IMR-90 (cell line): ENCODE measurements around the gene INHBC. TPM values are rescaled to one million over a fixed set of nuclear protein-coding genes. Genes with fewer than 3 reads are reported as not detected.

Experiments
- ATAC-seq: fragments of 200-7000 bp; cut with Tn5 transposase; 2 replicates; pipeline ENCODE4 v1.9.1; 2020; ENCODE audit warnings: low read depth, mild to moderate bottlenecking, moderate library complexity
- BruUV-seq: library from RNA; stranded (reverse); fragments of 400-500 nt; replicated peaks from 2 replicates; lab custom pipeline; 2021; lab: Mats Ljungman, UMichigan
- CTCF ChIA-PET: fragments of 300-600 bp; formaldehyde crosslinking; extraction: SDS; loops from one replicate; lab custom pipeline; 2021; ENCODE audit warnings: antibody characterized with exemption; lab: Yijun Ruan, JAX
- POLR2A ChIA-PET: fragments of 300-600 bp; sonication (Branson Sonifier 250); formaldehyde crosslinking; loops from one replicate; lab custom pipeline; 2022; ENCODE audit warnings: antibody characterized with exemption; ENCODE audit not compliant: unreplicated experiment; lab: Charles Lee
- DNase-seq: peaks from one replicate; pipeline ENCODE4 v3.0.0; 2013
- H2AFZ ChIP-seq: replicated peaks from 2 replicates; pipeline ENCODE3; 2013; ENCODE audit warnings: low read length, mild to moderate bottlenecking; ENCODE audit not compliant: poor library complexity
- H2AK5ac ChIP-seq: 2 replicates; pipeline ENCODE4 v1.6.1; 2013; ENCODE audit warnings: low read depth, low read length, inconsistent platforms
- H2AK9ac ChIP-seq: replicated peaks from 2 replicates; pipeline ENCODE3; 2013; ENCODE audit warnings: mild to moderate bottlenecking, low read depth, low read length, moderate library complexity; ENCODE audit not compliant: poor library complexity
- H2BK120ac ChIP-seq: 2 replicates; pipeline ENCODE4 v1.6.1; 2013; ENCODE audit warnings: low read depth, low read length, inconsistent platforms
- H2BK15ac ChIP-seq: 3 replicates; pipeline ENCODE4 v1.6.1; 2013; ENCODE audit warnings: low read depth, low read length, inconsistent platforms
- H2BK20ac ChIP-seq: 2 replicates; pipeline ENCODE4 v1.6.1; 2013; ENCODE audit warnings: low read depth, mild to moderate bottlenecking, inconsistent platforms, low read length, moderate library complexity
- H2BK5ac ChIP-seq: 2 replicates; pipeline ENCODE4 v1.6.1; 2013; ENCODE audit warnings: mild to moderate bottlenecking, low read depth, low read length, inconsistent platforms; ENCODE audit not compliant: poor library complexity, severe bottlenecking
- H3K14ac ChIP-seq: replicated peaks from 2 replicates; pipeline ENCODE4 v1.6.1; 2013; ENCODE audit warnings: low read depth, low read length, inconsistent platforms
- H3K18ac ChIP-seq: 2 replicates; pipeline ENCODE4 v1.6.1; 2013; ENCODE audit warnings: low read depth, low read length, control low read depth
- H3K23ac ChIP-seq: 2 replicates; pipeline ENCODE4 v1.6.1; 2013; ENCODE audit warnings: low read depth, low read length, inconsistent platforms
- H3K27ac ChIP-seq: 2 replicates; pipeline ENCODE4 v1.5.1; 2013; ENCODE audit warnings: mild to moderate bottlenecking, control low read depth, low read length; ENCODE audit not compliant: insufficient read depth
- H3K27me3 ChIP-seq: 2 replicates; pipeline ENCODE4 v1.6.1; 2013; ENCODE audit warnings: low read length; ENCODE audit not compliant: control insufficient read depth, insufficient read depth
- H3K36me3 ChIP-seq: 2 replicates; pipeline ENCODE4 v1.6.1; 2013; ENCODE audit warnings: low read length, mixed read lengths; ENCODE audit not compliant: control insufficient read depth, insufficient read depth
- H3K4ac ChIP-seq: 2 replicates; pipeline ENCODE4 v1.6.1; 2013; ENCODE audit warnings: low read depth, low read length, inconsistent platforms
- H3K4me1 ChIP-seq: 2 replicates; pipeline ENCODE4 v1.6.1; 2013; ENCODE audit warnings: low read length, mixed read lengths; ENCODE audit not compliant: control insufficient read depth, insufficient read depth
- H3K4me2 ChIP-seq: 2 replicates; pipeline ENCODE4 v1.6.1; 2013; ENCODE audit warnings: low read depth, mild to moderate bottlenecking, control low read depth, low read length, moderate library complexity
- H3K4me3 ChIP-seq: 2 replicates; pipeline ENCODE4 v1.5.1; 2013; ENCODE audit warnings: low read depth, mild to moderate bottlenecking, control low read depth, low read length, moderate library complexity; ENCODE audit not compliant: insufficient read depth
- H3K56ac ChIP-seq: 2 replicates; pipeline ENCODE4 v1.6.1; 2013; ENCODE audit warnings: low read length, inconsistent platforms; ENCODE audit not compliant: insufficient read depth; ENCODE audit errors: extremely low read depth
- H3K79me1 ChIP-seq, 2 experiments: 2 replicates each; pipeline ENCODE4 v1.6.1; 2013; ENCODE audit warnings: low read length in 2 of 2, inconsistent platforms in 1 of 2, low read depth in 1 of 2
- H3K9ac ChIP-seq: 2 replicates; pipeline ENCODE4 v1.6.1; 2013; ENCODE audit warnings: low read depth, low read length, control low read depth
- H3K9me1 ChIP-seq: 2 replicates; pipeline ENCODE4 v1.6.1; 2013; ENCODE audit warnings: low read length, inconsistent platforms; ENCODE audit not compliant: insufficient read depth
- H3K9me3 ChIP-seq: 2 replicates; pipeline ENCODE4 v1.6.1; 2013; ENCODE audit warnings: low read length; ENCODE audit not compliant: control insufficient read depth, insufficient read depth
- H4K20me1 ChIP-seq: 2 replicates; pipeline ENCODE4 v1.6.1; 2013; ENCODE audit warnings: low read length, inconsistent platforms; ENCODE audit not compliant: insufficient read depth
- H4K5ac ChIP-seq: 2 replicates; pipeline ENCODE4 v1.6.1; 2013; ENCODE audit warnings: mild to moderate bottlenecking, low read depth, low read length, control low read depth
- H4K8ac ChIP-seq, 2 experiments: 2 replicates each; pipeline ENCODE4 v1.6.1; 2013; ENCODE audit warnings: low read depth in 2 of 2, low read length in 2 of 2, control low read depth in 1 of 2, inconsistent platforms in 1 of 2
- H4K91ac ChIP-seq: 2 replicates; pipeline ENCODE4 v1.6.1; 2013; ENCODE audit warnings: low read depth, low read length, inconsistent platforms; ENCODE audit not compliant: insufficient read depth
- CEBPB ChIP-seq: IDR thresholded peaks from 2 replicates; pipeline ENCODE4 v1.6.1; 2012; ENCODE audit warnings: low read depth, low read length, improper control_type of control experiment
- CHD1 ChIP-seq: IDR thresholded peaks from 2 replicates; pipeline ENCODE4 v1.6.1; 2012; ENCODE audit warnings: low read depth, low read length, improper control_type of control experiment
- FOS ChIP-seq: fragments of 150-350 bp; IDR thresholded peaks from 2 replicates; pipeline ENCODE4 v1.6.1; 2016; ENCODE audit warnings: low read depth, low read length
- MAFK ChIP-seq: IDR thresholded peaks from 2 replicates; pipeline ENCODE4 v1.6.1; 2012; ENCODE audit warnings: low read depth, low read length, improper control_type of control experiment
- MAZ ChIP-seq: IDR thresholded peaks from 2 replicates; pipeline ENCODE4 v1.6.1; 2012; ENCODE audit warnings: low read depth, mild to moderate bottlenecking, low read length, improper control_type of control experiment, moderate library complexity, borderline replicate concordance
- MXI1 ChIP-seq: IDR thresholded peaks from 2 replicates; pipeline ENCODE4 v1.6.1; 2012; ENCODE audit warnings: low read depth, mild to moderate bottlenecking, low read length, moderate library complexity, borderline replicate concordance
- NFE2L2 ChIP-seq: fragments of 150-350 bp; IDR thresholded peaks from 2 replicates; pipeline ENCODE4 v1.6.1; 2016; ENCODE audit warnings: low read depth, mild to moderate bottlenecking, low read length
- POLR2A ChIP-seq: IDR thresholded peaks from 2 replicates; pipeline ENCODE4 v1.6.1; 2012; ENCODE audit warnings: mild to moderate bottlenecking, low read depth, low read length
- RAD21 ChIP-seq: IDR thresholded peaks from 2 replicates; pipeline ENCODE4 v1.6.1; 2012; ENCODE audit warnings: low read length, improper control_type of control experiment
- RCOR1 ChIP-seq: IDR thresholded peaks from 2 replicates; pipeline ENCODE4 v1.6.1; 2012; ENCODE audit warnings: mild to moderate bottlenecking, low read length, improper control_type of control experiment; ENCODE audit not compliant: insufficient replicate concordance
- RFX5 ChIP-seq: IDR thresholded peaks from 2 replicates; pipeline ENCODE4 v1.8.0; 2012; ENCODE audit warnings: low read depth, mild to moderate bottlenecking, low read length, moderate library complexity
- SMC3 ChIP-seq: fragments of 150-350 bp; IDR thresholded peaks from 2 replicates; pipeline ENCODE4 v1.6.1; 2016; ENCODE audit warnings: low read depth, mild to moderate bottlenecking, antibody characterized with exemption, low read length, moderate library complexity
- USF2 ChIP-seq: fragments of 150-350 bp; IDR thresholded peaks from 2 replicates; pipeline ENCODE4 v1.6.1; 2017; ENCODE audit warnings: mild to moderate bottlenecking, antibody characterized with exemption, low read length, low read depth
- WGBS, 2 experiments: methylation state at CpG; one replicate each; pipeline versions ENCODE4 v1.1.5 to v1.1.7; 2013; ENCODE audit warnings: missing lambda C conversion rate in 2 of 2; ENCODE audit not compliant: insufficient read length in 1 of 2; ENCODE audit errors: extremely low coverage in 2 of 2; 5-methylcytosine and 5-hydroxymethylcytosine counted together
- dilution Hi-C: fragments of 300-500 bp; cut with HindIII; formaldehyde crosslinking; loops from one replicate; pipeline ENCODE4 v1.14.3; 2018; ENCODE audit warnings: low sequenced_read_pairs; ENCODE audit not compliant: unreplicated experiment
- in situ Hi-C: fragments of 300-500 bp; cut with MboI; formaldehyde crosslinking; loops from 3 replicates; pipeline ENCODE4 v1.14.3; 2019; ENCODE audit warnings: low sequenced_read_pairs, inconsistent platforms, mixed read lengths
- intact Hi-C: fragments of 100-400 bp; cut with micrococcal nuclease; formaldehyde crosslinking; loops from 2 replicates; pipeline ENCODE4 v1.10.0; 2022
- polyA plus RNA-seq, 3 experiments: library from polyadenylated mRNA; depleted of rRNA; stranded (reverse); fragments of >200 nt; gene quantifications; 2 replicates each; pipeline ENCODE4 v1.2.3, GENCODE V29; 2012; ENCODE audit warnings: low replicate concordance in 1 of 3
- total RNA-seq: library from RNA; depleted of rRNA; stranded (reverse); fragments of >200 nt; gene quantifications from 2 replicates; pipeline ENCODE4 v1.2.3, GENCODE V29; 2012
- TF ChIP-seq, protein P1 (sequence below): fragments of 150-350 bp; IDR thresholded peaks from 2 replicates; pipeline ENCODE4 v1.6.1; 2016; ENCODE audit warnings: low read depth, mild to moderate bottlenecking, low read length, moderate library complexity, borderline replicate concordance

INHBC gene
- total and polyA plus RNA-seq, 2 of the 4 experiments (the other 2 are of a cell fraction), result 0.09 TPM; not detected in 1

DNA sequence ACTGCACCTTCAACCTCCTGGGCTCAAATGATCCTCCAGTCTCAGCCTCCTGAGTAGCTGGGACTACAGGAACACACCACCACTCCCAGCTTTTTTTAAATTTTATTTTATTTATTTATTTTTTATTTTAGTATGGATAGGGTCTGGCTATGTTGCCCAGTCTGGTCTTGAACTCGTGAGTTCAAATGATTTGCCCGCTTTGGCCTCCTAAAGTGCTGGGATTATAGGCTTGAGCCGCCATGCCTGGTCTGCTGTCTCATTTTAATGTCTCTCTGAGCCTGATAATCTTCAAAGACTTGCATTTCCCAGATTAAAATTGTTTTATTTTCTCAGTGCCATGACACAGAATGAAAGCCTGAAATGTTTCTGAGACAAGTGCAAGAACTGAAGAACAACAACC, 1.2 kb upstream of the INHBC start:
- POLR2A ChIA-PET, result no interaction called here
- Histone ChIP-seq H2BK15ac (no peak overlapping the region), H3K18ac (no peak overlapping the region), H3K27ac (no peak overlapping the region), H4K5ac (no peak overlapping the region), H3K23ac (no peak overlapping the region), H4K8ac (no peak overlapping the region), H3K79me1 (peaks cover 13 to 21% of the 10 kb centered on the region in 2 experiments), H3K9me1 (0 out of 2 replicates have a peak, but pooled peaks cover 3% of the 10 kb centered on the region), H2AK9ac (no peak overlapping the region), H3K4me3 (no peak overlapping the region), H3K14ac (no peak overlapping the region), H4K20me1 (no peaks in the 10 kb centered on the region), H3K4me2 (no peak overlapping the region), H2BK20ac (no peak overlapping the region), H4K91ac (no peak overlapping the region), H3K9ac (no peak overlapping the region), H2BK120ac (no peak overlapping the region), H2BK5ac (no peak overlapping the region), H3K4ac (no peak overlapping the region), H2AK5ac (no peak overlapping the region), H2AFZ (no peak overlapping the region), H3K4me1 (peaks cover 3% of the 10 kb centered on the region), H3K56ac (no peak overlapping the region), H3K9me3 (no peaks in the 10 kb centered on the region), H3K27me3 (no peaks in the 10 kb centered on the region), H3K36me3 (no peaks in the 10 kb centered on the region)
- no CpG with 5 or more reads among the region's 3 CpGs for WGBS, 2 experiments
- DNase-seq (no peak), ATAC-seq (no peak)
- BruUV-seq, result no TSS peak
- in situ Hi-C loops (no loop called here), intact Hi-C loops (loop anchor here (5.0 kb wide), 1 partner anchor 126 kb away; no protein-coding TSS in a partner anchor), dilution Hi-C loops (no loop called here)
- CTCF ChIA-PET, result interaction anchor here (0.7 kb wide), 1 partner anchor 63 kb away, joined by 3 read pairs; no protein-coding TSS in a partner anchor
- TF ChIP-seq, protein P1, sequence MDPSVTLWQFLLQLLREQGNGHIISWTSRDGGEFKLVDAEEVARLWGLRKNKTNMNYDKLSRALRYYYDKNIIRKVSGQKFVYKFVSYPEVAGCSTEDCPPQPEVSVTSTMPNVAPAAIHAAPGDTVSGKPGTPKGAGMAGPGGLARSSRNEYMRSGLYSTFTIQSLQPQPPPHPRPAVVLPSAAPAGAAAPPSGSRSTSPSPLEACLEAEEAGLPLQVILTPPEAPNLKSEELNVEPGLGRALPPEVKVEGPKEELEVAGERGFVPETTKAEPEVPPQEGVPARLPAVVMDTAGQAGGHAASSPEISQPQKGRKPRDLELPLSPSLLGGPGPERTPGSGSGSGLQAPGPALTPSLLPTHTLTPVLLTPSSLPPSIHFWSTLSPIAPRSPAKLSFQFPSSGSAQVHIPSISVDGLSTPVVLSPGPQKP, result no peak
- TF ChIP-seq MAFK (no peak), RAD21 (no peak), MXI1 (no peak), POLR2A (no peak), MAZ (no peak), CEBPB (no peak), RFX5 (no peak), FOS (no peak), CHD1 (no peak), SMC3 (no peak), RCOR1 (no peak), USF2 (no peak), NFE2L2 (no peak)
